H9 (cell line): ENCODE data around the gene BIK. TPM values are rescaled to one million over a fixed set of nuclear protein-coding genes. Genes with fewer than 3 reads are reported as not detected.

ENCODE experiments used
- DNase-seq: peaks from one replicate; pipeline ENCODE4 v3.0.0-alpha.2; 2017
- H2AFZ ChIP-seq: one replicate; pipeline ENCODE4 v1.6.1; 2013; ENCODE audit warnings: mild to moderate bottlenecking, low read length, control low read depth, moderate library complexity
- H2AK5ac ChIP-seq: 2 replicates; pipeline ENCODE4 v1.6.1; 2013; ENCODE audit warnings: low read length, control low read depth, mixed read lengths; ENCODE audit not compliant: insufficient read length
- H2BK120ac ChIP-seq: one replicate; pipeline ENCODE4 v1.6.1; 2013; ENCODE audit warnings: low read depth, mild to moderate bottlenecking, low read length, control low read depth, inconsistent platforms; ENCODE audit not compliant: poor library complexity, severe bottlenecking
- H2BK12ac ChIP-seq: 2 replicates; pipeline ENCODE4 v1.6.1; 2013; ENCODE audit warnings: low read length, control low read depth, mixed read lengths, low read depth; ENCODE audit not compliant: insufficient read length
- H2BK15ac ChIP-seq: 2 replicates; pipeline ENCODE4 v1.6.1; 2013; ENCODE audit warnings: low read depth, low read length, control low read depth
- H2BK20ac ChIP-seq: one replicate; pipeline ENCODE4 v1.6.1; 2013; ENCODE audit warnings: low read depth, mild to moderate bottlenecking, low read length, control low read depth, inconsistent platforms; ENCODE audit not compliant: poor library complexity, severe bottlenecking
- H2BK5ac ChIP-seq: 2 replicates; pipeline ENCODE4 v1.6.1; 2013; ENCODE audit warnings: low read length, control low read depth, mixed read lengths; ENCODE audit not compliant: insufficient read length
- H3K14ac ChIP-seq: 2 replicates; pipeline ENCODE4 v1.6.1; 2013; ENCODE audit warnings: low read length, control low read depth; ENCODE audit not compliant: insufficient read depth
- H3K18ac ChIP-seq: 2 replicates; pipeline ENCODE4 v1.6.1; 2013; ENCODE audit warnings: low read depth, mild to moderate bottlenecking, mixed read lengths, low read length, control low read depth; ENCODE audit not compliant: insufficient read length
- H3K23ac ChIP-seq: 2 replicates; pipeline ENCODE4 v1.6.1; 2013; ENCODE audit warnings: low read length, control low read depth, mixed read lengths, low read depth; ENCODE audit not compliant: insufficient read length
- H3K23me2 ChIP-seq: 2 replicates; pipeline ENCODE4 v1.6.1; 2013; ENCODE audit warnings: low read depth, mild to moderate bottlenecking, mixed read lengths, low read length, control low read depth; ENCODE audit not compliant: insufficient read length, poor library complexity, severe bottlenecking
- H3K27ac ChIP-seq: 2 replicates; pipeline ENCODE4 v1.5.1; 2013; ENCODE audit warnings: low read length, control low read depth, mixed read lengths, low read depth; ENCODE audit not compliant: insufficient read length
- H3K27me3 ChIP-seq: 2 replicates; pipeline ENCODE4 v1.6.1; 2013; ENCODE audit warnings: low read length, control low read depth, inconsistent platforms; ENCODE audit not compliant: insufficient read depth
- H3K4ac ChIP-seq: 2 replicates; pipeline ENCODE4 v1.6.1; 2013; ENCODE audit warnings: low read depth, mild to moderate bottlenecking, control low read depth, inconsistent platforms, low read length, moderate library complexity
- H3K4me1 ChIP-seq: 2 replicates; pipeline ENCODE4 v1.6.1; 2013; ENCODE audit warnings: low read length, control low read depth, inconsistent platforms; ENCODE audit not compliant: insufficient read depth
- H3K4me2 ChIP-seq: 2 replicates; pipeline ENCODE4 v1.6.1; 2013; ENCODE audit warnings: low read length, control low read depth, mixed read lengths; ENCODE audit not compliant: insufficient read length, insufficient read depth
- H3K56ac ChIP-seq: 2 replicates; pipeline ENCODE4 v1.6.1; 2013; ENCODE audit warnings: low read depth, mild to moderate bottlenecking, mixed read lengths, low read length, control low read depth; ENCODE audit not compliant: insufficient read length
- H3K79me1 ChIP-seq: 2 replicates; pipeline ENCODE4 v1.6.1; 2013; ENCODE audit warnings: low read depth, mild to moderate bottlenecking, moderate library complexity, low read length, control low read depth, inconsistent platforms; ENCODE audit not compliant: insufficient read depth, poor library complexity, severe bottlenecking
- H3K79me2 ChIP-seq: 2 replicates; pipeline ENCODE4 v1.6.1; 2013; ENCODE audit warnings: low read length, control low read depth, inconsistent platforms; ENCODE audit not compliant: insufficient read depth
- H3K9ac ChIP-seq: 2 replicates; pipeline ENCODE4 v1.6.1; 2013; ENCODE audit warnings: low read length, control low read depth, mixed read lengths; ENCODE audit not compliant: insufficient read length; ENCODE audit errors: extremely low read depth
- H3K9me3 ChIP-seq: one replicate; pipeline ENCODE4 v1.6.1; 2013; ENCODE audit warnings: low read depth, low read length, inconsistent platforms; ENCODE audit not compliant: control insufficient read depth
- H3T11ph ChIP-seq: one replicate; pipeline ENCODE4 v1.6.1; 2013; ENCODE audit warnings: mild to moderate bottlenecking, low read length, control low read depth, inconsistent platforms
- H4K20me1 ChIP-seq: one replicate; pipeline ENCODE4 v1.6.1; 2013; ENCODE audit not compliant: control insufficient read depth, insufficient read length, insufficient read depth
- H4K5ac ChIP-seq: 2 replicates; pipeline ENCODE4 v1.6.1; 2013; ENCODE audit warnings: low read depth, mild to moderate bottlenecking, mixed read lengths, low read length, control low read depth; ENCODE audit not compliant: insufficient read length
- H4K8ac ChIP-seq: replicated peaks from 2 replicates; pipeline ENCODE4 v1.6.1; 2013; ENCODE audit warnings: low read length, control low read depth, mixed read lengths, low read depth; ENCODE audit not compliant: insufficient read length
- H4K91ac ChIP-seq: 2 replicates; pipeline ENCODE4 v1.6.1; 2013; ENCODE audit warnings: low read depth, mild to moderate bottlenecking, moderate library complexity, mixed read lengths, low read length, control low read depth; ENCODE audit not compliant: insufficient read length
- H3K27ac Mint-ChIP-seq, 3 experiments: 2 replicates in 2 of 3; 3 replicates in 1 of 3; pipeline ENCODE4 v1.8.0; 2020 to 2021; ENCODE audit warnings: mixed read lengths in 3 of 3, mild to moderate bottlenecking in 1 of 3, moderate library complexity in 1 of 3
- H3K27me3 Mint-ChIP-seq: 2 replicates; pipeline ENCODE4 v1.8.0; 2021; ENCODE audit warnings: low read depth, mild to moderate bottlenecking, moderate library complexity, mixed read lengths
- H3K36me3 Mint-ChIP-seq, 3 experiments: 2 replicates in 2 of 3; 3 replicates in 1 of 3; pipeline ENCODE4 v1.8.0; 2020 to 2021; ENCODE audit warnings: low read depth in 3 of 3, mixed read lengths in 3 of 3; ENCODE audit not compliant: insufficient read depth in 1 of 3
- H3K4me1 Mint-ChIP-seq, 2 experiments: 2 replicates each; pipeline ENCODE4 v1.8.0; 2020; ENCODE audit warnings: mixed read lengths in 2 of 2
- H3K4me3 Mint-ChIP-seq, 2 experiments: 2 replicates in 1 of 2; 3 replicates in 1 of 2; pipeline ENCODE4 v1.8.0; 2020 to 2021; ENCODE audit warnings: mild to moderate bottlenecking in 2 of 2, mixed read lengths in 2 of 2, moderate library complexity in 1 of 2
- H3K9me3 Mint-ChIP-seq, 2 experiments: 2 replicates in 1 of 2; 3 replicates in 1 of 2; pipeline ENCODE4 v1.8.0; 2020; ENCODE audit warnings: mild to moderate bottlenecking in 2 of 2, mixed read lengths in 2 of 2, moderate library complexity in 1 of 2
- CTCF ChIP-seq: fragments of 200-600 bp; sonication (generic); conservative IDR thresholded peaks from 3 replicates; pipeline ENCODE4 v1.8.0; 2021; ENCODE audit warnings: antibody characterized with exemption, mild to moderate bottlenecking
- WGBS: extraction: QIAGEN DNeasy Blood & Tissue Kit; methylation state at CpG from one replicate; pipeline ENCODE4 v1.1.7; 2013; ENCODE audit warnings: missing lambda C conversion rate, low lambda C conversion rate, mixed read lengths; ENCODE audit not compliant: insufficient read length; ENCODE audit errors: extremely low coverage; 5-methylcytosine and 5-hydroxymethylcytosine counted together
- total RNA-seq: library from RNA; stranded (reverse); gene quantifications from 2 replicates; pipeline ENCODE4 v1.2.1, GENCODE V29; 2021

BIK gene
- total RNA-seq, 1 experiment from 2014 or later, result 8.3 TPM

- Mint-ChIP-seq H3K4me1 (peaks cover 0 to 24% of the 10 kb centered on the region in 2 experiments; a peak in 3 of 4 replicates), H3K27ac (no peak overlapping the region), H3K27me3 (peaks cover 10% of the 10 kb centered on the region), H3K9me3 (no peaks in the 10 kb centered on the region), H3K4me3 (no peak overlapping the region), H3K36me3 (no peaks in the 10 kb centered on the region)
- no peak overlapping the region for H2AK5ac ChIP-seq
- H2BK15ac ChIP-seq, result no peak overlapping the region
- H3T11ph ChIP-seq, result no peak overlapping the region
- no peak overlapping the region for H4K8ac ChIP-seq
- no peak overlapping the region for H3K18ac ChIP-seq
- H2BK120ac ChIP-seq, result no peak overlapping the region
- H2BK5ac ChIP-seq, result no peak overlapping the region
- no peak for DNase-seq
- H3K27me3 ChIP-seq, result no peaks in the 10 kb centered on the region; the same call in 1 of the 2 replicates
- no peak overlapping the region for H2AFZ ChIP-seq
- H3K9ac ChIP-seq, result no peak overlapping the region
- H3K9me3 ChIP-seq, result no peaks in the 10 kb centered on the region
- no peak overlapping the region for H2BK12ac ChIP-seq
- no CpG with 5 or more reads among the region's 12 CpGs for WGBS
- H3K56ac ChIP-seq, result no peak overlapping the region
- no peak overlapping the region for H4K5ac ChIP-seq
- H3K23me2 ChIP-seq, result no peaks in the 10 kb centered on the region
- H3K27ac ChIP-seq, result no peak overlapping the region
- no peaks in the 10 kb centered on the region for H4K20me1 ChIP-seq
- no peaks in the 10 kb centered on the region; the same call in 1 of the 2 replicates for H3K4me1 ChIP-seq
- H4K91ac ChIP-seq, result no peak overlapping the region
- no peak for TF ChIP-seq CTCF
- H3K4me2 ChIP-seq, result no peak overlapping the region
- H2BK20ac ChIP-seq, result no peak overlapping the region
- H3K23ac ChIP-seq, result no peak overlapping the region
- H3K79me1 ChIP-seq, result no peaks in the 10 kb centered on the region
- H3K79me2 ChIP-seq, result no peaks in the 10 kb centered on the region
- H3K14ac ChIP-seq, result no peak overlapping the region; the same call in 1 of the 2 replicates
- no peak overlapping the region for H3K4ac ChIP-seq
These were observed 45.9 kb downstream of the BIK start for GRCh38 chr22:43156413-43156812.
